HepG2 (cell line): ENCODE data around the gene CDK10. TPM values are rescaled to one million over a fixed set of nuclear protein-coding genes. Genes with fewer than 3 reads are reported as not detected.

ENCODE experiments used
- CENPBD1 ChIP-seq: sonication (generic); formaldehyde crosslinking; IDR thresholded peaks from 2 replicates; pipeline ENCODE4 v1.8.0; 2022; ENCODE audit warnings: missing genetic modification reagents, low read depth, mild to moderate bottlenecking, borderline replicate concordance
- CREB1 ChIP-seq, 2 experiments: fragments of 450-650 bp in 1 of 2; IDR thresholded peaks; 2 replicates each; pipeline ENCODE4 v1.6.1; 2016 to 2017; ENCODE audit warnings: control low read depth in 1 of 2, mild to moderate bottlenecking in 1 of 2, missing compliant biosample characterization in 1 of 2, missing genetic modification characterization in 1 of 2
- DRAP1 ChIP-seq: IDR thresholded peaks from 2 replicates; pipeline ENCODE4 v1.6.1; 2016; ENCODE audit warnings: missing genetic modification reagents, missing compliant biosample characterization
- HDAC6 ChIP-seq: fragments of 200-600 bp; sonication (generic); IDR thresholded peaks from 2 replicates; pipeline ENCODE4 v1.7.0; 2017; ENCODE audit warnings: mild to moderate bottlenecking, antibody characterized with exemption, low read length, low read depth
- NCOR1 ChIP-seq: fragments of 200-600 bp; sonication (generic); IDR thresholded peaks from 2 replicates; pipeline ENCODE4 v1.7.0; 2017; ENCODE audit warnings: antibody characterized with exemption, low read length, borderline replicate concordance
- POLR2AphosphoS5 ChIP-seq: IDR thresholded peaks from 2 replicates; pipeline ENCODE4 v1.6.1; 2012; ENCODE audit warnings: low read depth, low read length
- SP140L ChIP-seq: sonication (generic); formaldehyde crosslinking; IDR thresholded peaks from 2 replicates; pipeline ENCODE4 v1.4.0; 2020; ENCODE audit warnings: missing genetic modification reagents, borderline replicate concordance
- TBX3 ChIP-seq: fragments of 450-650 bp; IDR thresholded peaks from 2 replicates; pipeline ENCODE4 v1.6.1; 2017; ENCODE audit warnings: antibody characterized with exemption, mild to moderate bottlenecking, inconsistent platforms, borderline replicate concordance
- UBTF ChIP-seq: sonication (generic); formaldehyde crosslinking; IDR thresholded peaks from 2 replicates; pipeline ENCODE4 v1.4.0; 2020; ENCODE audit warnings: mild to moderate bottlenecking, missing genetic modification reagents
- ZBTB21 ChIP-seq: sonication (generic); formaldehyde crosslinking; IDR thresholded peaks from 2 replicates; pipeline ENCODE4 v1.4.0; 2020; ENCODE audit warnings: missing genetic modification reagents
- ZFAT ChIP-seq: sonication (generic); formaldehyde crosslinking; conservative IDR thresholded peaks from 2 replicates; pipeline ENCODE4 v1.8.1; 2023; ENCODE audit warnings: missing genetic modification reagents, inconsistent platforms
- ZFP36L2 ChIP-seq: sonication (generic); formaldehyde crosslinking; IDR thresholded peaks from 2 replicates; pipeline ENCODE4 v1.4.0; 2020; ENCODE audit warnings: missing genetic modification reagents
- ZNF343 ChIP-seq: sonication (generic); formaldehyde crosslinking; IDR thresholded peaks from 2 replicates; pipeline ENCODE4 v1.4.0; 2020; ENCODE audit warnings: mild to moderate bottlenecking, missing genetic modification reagents
- ZNF451 ChIP-seq: sonication (generic); formaldehyde crosslinking; IDR thresholded peaks from 2 replicates; pipeline ENCODE4 v1.5.0; 2020; ENCODE audit warnings: mild to moderate bottlenecking, missing genetic modification reagents
- ZNF713 ChIP-seq: sonication (generic); formaldehyde crosslinking; IDR thresholded peaks from 2 replicates; pipeline ENCODE4 v1.4.0; 2020; ENCODE audit warnings: mild to moderate bottlenecking, missing genetic modification reagents
- ZSCAN25 ChIP-seq: sonication (generic); formaldehyde crosslinking; IDR thresholded peaks from 2 replicates; pipeline ENCODE4 v1.8.0; 2022; ENCODE audit warnings: mild to moderate bottlenecking, missing genetic modification reagents
- ZSCAN31 ChIP-seq: sonication (generic); formaldehyde crosslinking; IDR thresholded peaks from 2 replicates; pipeline ENCODE4 v1.5.0; 2020; ENCODE audit warnings: low read depth, mild to moderate bottlenecking, missing genetic modification reagents
- polyA plus RNA-seq, 8 experiments: library from polyadenylated mRNA; depleted of rRNA in 3 of 8; stranded (reverse) in 7 of 8; unstranded in 1 of 8; fragments of >200 nt; fragmentation: Illumina TruSeq in 4 of 8; extraction: Trizol in 4 of 8; gene quantifications; 2 replicates each; pipeline versions ENCODE4 v1.2.1 to v1.2.3, GENCODE V29; 2011 to 2016; ENCODE audit warnings: low read depth in 4 of 8, missing spikeins in 1 of 8, mixed read lengths in 1 of 8; ENCODE audit not compliant: insufficient read depth in 1 of 8
- total RNA-seq, 5 experiments: library from RNA; depleted of rRNA; stranded (reverse); fragments of >200 nt; fragmentation: Illumina TruSeq; extraction: Trizol; gene quantifications; 2 replicates each; pipeline ENCODE4 v1.2.3, GENCODE V29; 2016; ENCODE audit warnings: low read depth in 1 of 5
- TF ChIP-seq, protein P1 (sequence below): sonication (generic); formaldehyde crosslinking; IDR thresholded peaks from 2 replicates; pipeline ENCODE4 v1.4.0; 2020; ENCODE audit warnings: missing genetic modification reagents
- TF ChIP-seq, protein P2 (sequence below): sonication (generic); formaldehyde crosslinking; IDR thresholded peaks from 2 replicates; pipeline ENCODE4 v1.4.0; 2020; ENCODE audit warnings: mild to moderate bottlenecking, missing genetic modification reagents

CDK10 gene
- total and polyA plus RNA-seq, 2 of the 13 experiments (the other 11 are each of a cell fraction or from before 2014, with no cell fraction given) = 2.5 to 3.9 TPM

- TF ChIP-seq CREB1 (IDR thresholded peaks at IDR 0.05) (peak; percentile 61; the same call in 1 of the 2 replicates), CREB1 (CRISPR knock-in tag; IDR thresholded peaks at IDR 0.05) (no peak), CENPBD1 (CRISPR knock-in tag) (peak; percentile 95; the same call in 1 of the 2 replicates), ZFAT (CRISPR knock-in tag) (0 out of 2 replicates have a peak, but pooled peaks have one; percentile 61), SP140L (peak; percentile 96), UBTF (CRISPR knock-in tag) (peak; percentile 99), ZNF713 (CRISPR knock-in tag) (peak; percentile 82; the same call in 1 of the 2 replicates), HDAC6 (no peak), ZNF343 (CRISPR knock-in tag) (peak; percentile 91), DRAP1 (CRISPR knock-in tag) (peak; percentile 96), ZNF451 (CRISPR knock-in tag) (peak; percentile 94), NCOR1 (peak; percentile 95), POLR2AphosphoS5 (peak; percentile 99), ZBTB21 (CRISPR knock-in tag) (peak; percentile 63; the same call in 1 of the 2 replicates), ZSCAN31 (CRISPR knock-in tag) (peak; percentile 97), TBX3 (peak; percentile 72; the same call in 1 of the 2 replicates), ZFP36L2 (CRISPR knock-in tag) (0 out of 2 replicates have a peak, but pooled peaks have one; percentile 40), ZSCAN25 (peak; percentile 94)
- TF ChIP-seq, protein P1, sequence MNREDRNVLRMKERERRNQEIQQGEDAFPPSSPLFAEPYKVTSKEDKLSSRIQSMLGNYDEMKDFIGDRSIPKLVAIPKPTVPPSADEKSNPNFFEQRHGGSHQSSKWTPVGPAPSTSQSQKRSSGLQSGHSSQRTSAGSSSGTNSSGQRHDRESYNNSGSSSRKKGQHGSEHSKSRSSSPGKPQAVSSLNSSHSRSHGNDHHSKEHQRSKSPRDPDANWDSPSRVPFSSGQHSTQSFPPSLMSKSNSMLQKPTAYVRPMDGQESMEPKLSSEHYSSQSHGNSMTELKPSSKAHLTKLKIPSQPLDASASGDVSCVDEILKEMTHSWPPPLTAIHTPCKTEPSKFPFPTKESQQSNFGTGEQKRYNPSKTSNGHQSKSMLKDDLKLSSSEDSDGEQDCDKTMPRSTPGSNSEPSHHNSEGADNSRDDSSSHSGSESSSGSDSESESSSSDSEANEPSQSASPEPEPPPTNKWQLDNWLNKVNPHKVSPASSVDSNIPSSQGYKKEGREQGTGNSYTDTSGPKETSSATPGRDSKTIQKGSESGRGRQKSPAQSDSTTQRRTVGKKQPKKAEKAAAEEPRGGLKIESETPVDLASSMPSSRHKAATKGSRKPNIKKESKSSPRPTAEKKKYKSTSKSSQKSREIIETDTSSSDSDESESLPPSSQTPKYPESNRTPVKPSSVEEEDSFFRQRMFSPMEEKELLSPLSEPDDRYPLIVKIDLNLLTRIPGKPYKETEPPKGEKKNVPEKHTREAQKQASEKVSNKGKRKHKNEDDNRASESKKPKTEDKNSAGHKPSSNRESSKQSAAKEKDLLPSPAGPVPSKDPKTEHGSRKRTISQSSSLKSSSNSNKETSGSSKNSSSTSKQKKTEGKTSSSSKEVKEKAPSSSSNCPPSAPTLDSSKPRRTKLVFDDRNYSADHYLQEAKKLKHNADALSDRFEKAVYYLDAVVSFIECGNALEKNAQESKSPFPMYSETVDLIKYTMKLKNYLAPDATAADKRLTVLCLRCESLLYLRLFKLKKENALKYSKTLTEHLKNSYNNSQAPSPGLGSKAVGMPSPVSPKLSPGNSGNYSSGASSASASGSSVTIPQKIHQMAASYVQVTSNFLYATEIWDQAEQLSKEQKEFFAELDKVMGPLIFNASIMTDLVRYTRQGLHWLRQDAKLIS (CRISPR knock-in tag) = peak; percentile 49; the same call in 1 of the 2 replicates
- TF ChIP-seq, protein P2, sequence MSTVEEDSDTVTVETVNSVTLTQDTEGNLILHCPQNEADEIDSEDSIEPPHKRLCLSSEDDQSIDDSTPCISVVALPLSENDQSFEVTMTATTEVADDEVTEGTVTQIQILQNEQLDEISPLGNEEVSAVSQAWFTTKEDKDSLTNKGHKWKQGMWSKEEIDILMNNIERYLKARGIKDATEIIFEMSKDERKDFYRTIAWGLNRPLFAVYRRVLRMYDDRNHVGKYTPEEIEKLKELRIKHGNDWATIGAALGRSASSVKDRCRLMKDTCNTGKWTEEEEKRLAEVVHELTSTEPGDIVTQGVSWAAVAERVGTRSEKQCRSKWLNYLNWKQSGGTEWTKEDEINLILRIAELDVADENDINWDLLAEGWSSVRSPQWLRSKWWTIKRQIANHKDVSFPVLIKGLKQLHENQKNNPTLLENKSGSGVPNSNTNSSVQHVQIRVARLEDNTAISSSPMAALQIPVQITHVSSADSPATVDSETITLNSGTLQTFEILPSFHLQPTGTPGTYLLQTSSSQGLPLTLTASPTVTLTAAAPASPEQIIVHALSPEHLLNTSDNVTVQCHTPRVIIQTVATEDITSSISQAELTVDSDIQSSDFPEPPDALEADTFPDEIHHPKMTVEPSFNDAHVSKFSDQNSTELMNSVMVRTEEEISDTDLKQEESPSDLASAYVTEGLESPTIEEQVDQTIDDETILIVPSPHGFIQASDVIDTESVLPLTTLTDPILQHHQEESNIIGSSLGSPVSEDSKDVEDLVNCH (CRISPR knock-in tag) = peak; percentile 94
Measured at GRCh38 chr16:89687092-89687940, 827 bp downstream of the CDK10 start (continued).
